ENCODE results near the gene CYTH2.

The CYTH2 gene, protein sequence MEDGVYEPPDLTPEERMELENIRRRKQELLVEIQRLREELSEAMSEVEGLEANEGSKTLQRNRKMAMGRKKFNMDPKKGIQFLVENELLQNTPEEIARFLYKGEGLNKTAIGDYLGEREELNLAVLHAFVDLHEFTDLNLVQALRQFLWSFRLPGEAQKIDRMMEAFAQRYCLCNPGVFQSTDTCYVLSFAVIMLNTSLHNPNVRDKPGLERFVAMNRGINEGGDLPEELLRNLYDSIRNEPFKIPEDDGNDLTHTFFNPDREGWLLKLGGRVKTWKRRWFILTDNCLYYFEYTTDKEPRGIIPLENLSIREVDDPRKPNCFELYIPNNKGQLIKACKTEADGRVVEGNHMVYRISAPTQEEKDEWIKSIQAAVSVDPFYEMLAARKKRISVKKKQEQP

DNA sequence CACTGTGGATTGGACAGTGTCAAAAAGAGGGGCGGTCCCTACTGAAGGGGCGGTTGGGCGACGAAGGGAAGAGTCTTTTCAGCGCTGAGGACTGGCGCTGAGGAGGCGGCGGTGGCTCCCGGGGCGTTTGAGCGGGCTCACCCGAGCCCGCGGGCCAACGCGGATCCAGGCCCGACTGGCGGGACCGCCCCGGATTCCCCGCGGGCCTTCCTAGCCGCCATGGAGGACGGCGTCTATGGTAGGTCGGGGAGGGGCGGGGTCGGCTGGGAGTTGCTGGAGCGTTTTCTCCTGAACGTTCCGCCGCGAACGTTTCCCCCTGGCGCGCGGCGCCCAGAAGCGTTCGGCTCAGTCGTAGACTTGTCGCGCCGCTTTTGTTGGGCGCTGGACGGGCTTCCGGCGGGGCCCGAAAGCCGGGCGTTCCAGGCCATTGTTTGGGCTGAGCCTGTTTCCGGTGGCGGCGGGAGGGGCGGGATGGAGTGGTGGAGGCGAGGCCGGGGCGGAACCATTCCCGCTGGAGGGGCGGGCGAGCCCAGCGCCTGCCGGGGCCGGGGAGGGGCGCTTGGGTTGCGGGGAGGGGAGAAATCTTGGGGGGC lies at the start of gene CYTH2:
Gene CYTH2, plus strand, starts transcription at position 81 of the 593 bp plus-strand sequence. Its CDS starts 139 bp downstream, at position 220.
- DNase-seq, result peak; percentile 59 to 78

- no peak for DNase-seq
Measured at GRCh38 chr19:48421548-48421947, 47.6 kb upstream of the CYTH2 start.

DNA sequence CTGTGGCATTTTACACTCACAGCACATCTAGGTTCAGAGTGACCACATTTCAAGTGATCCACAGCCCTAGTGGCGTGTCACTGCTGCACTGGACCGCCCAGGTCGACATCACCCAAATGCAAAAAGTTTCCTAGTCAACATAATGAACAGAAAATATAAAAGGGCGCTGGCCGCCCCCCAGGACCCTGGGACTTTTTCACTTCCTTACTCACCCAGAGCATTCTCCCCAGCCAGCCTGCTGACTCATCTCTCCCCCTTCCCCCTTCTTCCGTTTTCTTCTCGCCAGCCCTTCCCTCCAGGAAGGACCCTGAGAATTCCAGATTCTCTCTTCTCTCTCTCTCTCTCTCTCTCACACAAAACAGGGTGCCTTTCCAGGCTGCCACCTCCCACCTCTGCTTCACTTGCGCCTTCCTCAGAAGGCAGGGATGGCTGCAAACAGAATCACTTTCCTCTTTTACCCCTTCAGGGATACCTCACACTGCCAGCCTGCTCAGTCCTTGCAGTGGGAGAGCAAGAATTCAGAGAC lies 44.4 kb upstream of the CYTH2 start:
- DNase-seq, result no peak

GRCh38 chr19:48428670-48429069 lies 40.5 kb upstream of the CYTH2 start:
- no peak for DNase-seq

DNA sequence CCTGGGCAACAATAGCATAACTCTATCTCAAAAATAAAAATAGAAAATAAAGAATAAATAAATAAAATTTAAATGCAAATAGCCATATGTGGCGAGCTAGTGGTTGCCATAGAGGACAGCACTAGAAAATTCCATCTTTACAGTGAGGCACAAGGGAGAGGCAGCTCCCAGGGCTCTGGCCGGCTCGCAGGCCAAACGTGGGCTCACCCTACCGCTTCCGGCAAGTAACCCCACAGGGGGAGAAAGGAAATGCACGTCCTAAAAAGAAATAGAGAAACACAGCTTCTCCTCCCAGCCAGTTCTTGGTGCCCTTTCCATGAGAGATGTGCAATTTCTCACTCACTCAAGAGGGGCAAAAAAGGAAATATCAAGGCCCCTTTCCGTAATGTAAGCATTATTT lies 35.8 kb upstream of the CYTH2 start:
- DNase-seq, result no peak

DNA sequence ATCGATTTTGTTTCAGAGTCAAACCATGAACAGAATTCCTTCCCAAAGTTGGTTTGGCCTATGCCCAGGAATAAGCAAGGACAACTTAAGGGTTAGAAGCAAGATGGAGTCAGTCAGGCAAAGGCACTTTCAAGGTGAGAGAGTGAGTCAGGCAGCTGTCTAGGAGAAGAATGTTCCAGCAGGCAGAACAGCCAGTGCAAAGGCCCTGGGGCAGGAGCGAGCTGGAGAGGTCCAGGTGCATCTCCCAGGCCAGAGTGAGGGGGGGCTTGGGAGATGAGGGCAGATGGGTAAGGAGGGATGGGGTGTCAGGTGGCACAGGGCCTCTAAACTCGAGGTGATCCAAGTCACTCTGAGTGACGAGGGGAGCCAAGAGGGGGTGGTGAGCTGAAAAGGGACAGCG lies 32.6 kb upstream of the CYTH2 start:
- no peak for DNase-seq

DNA sequence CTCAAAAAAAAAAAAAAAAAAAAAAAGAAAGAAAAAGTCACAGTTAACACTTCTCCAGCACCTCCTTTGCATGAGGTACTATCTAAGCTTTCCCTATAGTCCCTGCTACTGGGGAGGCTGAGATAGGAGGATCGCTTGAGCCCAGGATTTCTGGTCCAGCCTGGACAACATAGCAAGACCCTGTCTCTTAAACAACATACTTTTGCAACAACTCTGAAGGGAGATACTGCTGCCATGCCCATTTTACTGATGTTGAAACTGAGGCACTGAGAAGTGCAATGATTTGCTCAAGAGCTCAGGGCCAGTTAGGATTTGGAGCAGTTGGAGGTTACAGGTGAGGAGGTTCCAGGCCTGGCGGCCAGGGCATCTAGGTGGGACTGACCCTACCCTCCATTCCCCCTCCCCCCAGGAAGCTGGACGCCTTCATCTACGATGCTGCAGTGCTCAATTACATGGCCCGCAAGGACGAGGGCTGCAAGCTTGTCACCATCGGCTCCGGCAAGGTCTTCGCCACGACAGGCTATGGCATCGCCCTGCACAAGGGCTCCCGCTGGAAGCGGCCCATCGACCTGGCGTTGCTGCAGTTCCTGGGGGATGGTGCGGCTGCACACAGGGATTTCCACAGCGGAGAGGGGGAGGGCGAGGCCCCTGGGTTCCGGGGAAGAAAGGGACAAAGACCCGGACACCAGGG lies 27.7 kb upstream of the CYTH2 start:
- no peak for DNase-seq

DNA sequence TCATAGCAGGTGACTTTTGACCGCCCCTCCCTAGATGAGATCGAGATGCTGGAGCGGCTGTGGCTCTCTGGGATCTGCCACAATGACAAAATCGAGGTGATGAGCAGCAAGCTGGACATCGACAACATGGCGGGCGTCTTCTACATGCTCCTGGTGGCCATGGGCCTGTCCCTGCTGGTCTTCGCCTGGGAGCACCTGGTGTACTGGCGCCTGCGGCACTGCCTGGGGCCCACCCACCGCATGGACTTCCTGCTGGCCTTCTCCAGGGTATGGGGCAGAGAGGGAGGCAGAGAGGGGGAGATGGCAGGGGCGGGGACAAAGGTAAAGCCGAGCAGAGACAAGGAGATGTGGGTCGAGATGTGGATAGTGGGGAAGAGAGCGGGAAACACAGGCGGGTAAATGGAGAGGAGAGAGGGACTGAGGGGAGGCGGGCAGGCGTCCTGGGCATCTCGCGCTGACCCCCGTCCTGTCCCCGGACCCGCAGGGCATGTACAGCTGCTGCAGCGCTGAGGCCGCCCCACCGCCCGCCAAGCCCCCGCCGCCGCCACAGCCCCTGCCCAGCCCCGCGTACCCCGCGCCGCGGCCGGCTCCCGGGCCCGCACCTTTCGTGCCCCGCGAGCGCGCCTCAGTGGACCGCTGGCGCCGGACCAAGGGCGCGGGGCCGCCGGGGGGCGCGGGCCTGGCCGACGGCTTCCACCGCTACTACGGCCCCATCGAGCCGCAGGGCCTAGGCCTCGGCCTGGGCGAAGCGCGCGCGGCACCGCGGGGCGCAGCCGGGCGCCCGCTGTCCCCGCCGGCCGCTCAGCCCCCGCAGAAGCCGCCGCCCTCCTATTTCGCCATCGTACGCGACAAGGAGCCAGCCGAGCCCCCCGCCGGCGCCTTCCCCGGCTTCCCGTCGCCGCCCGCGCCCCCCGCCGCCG lies 26.8 kb upstream of the CYTH2 start:
- DNase-seq, result no peak

DNA sequence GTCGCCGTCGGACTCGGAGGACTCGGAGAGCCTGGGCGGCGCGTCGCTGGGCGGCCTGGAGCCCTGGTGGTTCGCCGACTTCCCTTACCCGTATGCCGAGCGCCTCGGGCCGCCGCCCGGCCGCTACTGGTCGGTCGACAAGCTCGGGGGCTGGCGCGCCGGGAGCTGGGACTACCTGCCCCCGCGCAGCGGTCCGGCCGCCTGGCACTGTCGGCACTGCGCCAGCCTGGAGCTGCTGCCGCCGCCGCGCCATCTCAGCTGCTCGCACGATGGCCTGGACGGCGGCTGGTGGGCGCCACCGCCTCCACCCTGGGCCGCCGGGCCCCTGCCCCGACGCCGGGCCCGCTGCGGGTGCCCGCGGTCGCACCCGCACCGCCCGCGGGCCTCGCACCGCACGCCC lies 25.9 kb upstream of the CYTH2 start:
- peak in 1 of 2 experiments; percentile 29 for DNase-seq

- DNase-seq, result no peak
Measured at GRCh38 chr19:48443731-48444128, 25.4 kb upstream of the CYTH2 start.

GRCh38 chr19:48444129-48444935 lies 24.8 kb upstream of the CYTH2 start:
- DNase-seq, result no peak

GRCh38 chr19:48444936-48445200 lies 24.3 kb upstream of the CYTH2 start:
- DNase-seq, result no peak

DNA sequence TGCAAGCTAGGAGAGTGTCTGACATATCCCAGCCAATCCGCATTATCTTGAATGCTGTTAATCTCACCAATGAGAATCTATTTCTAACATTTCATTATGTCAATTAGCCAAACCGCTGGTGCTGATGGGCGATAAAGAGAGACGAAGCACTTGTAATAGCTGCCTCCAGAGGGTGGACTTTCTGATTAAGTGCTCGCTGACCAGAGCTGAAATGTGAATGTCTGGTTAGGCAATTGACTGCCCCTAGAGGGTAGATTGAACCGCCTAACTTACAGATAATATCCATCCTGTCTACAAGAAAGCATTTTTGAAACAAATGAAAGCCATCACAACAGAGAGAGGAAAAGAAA lies 23.9 kb upstream of the CYTH2 start:
- DNase-seq, result peak; percentile 85 to 91

DNA sequence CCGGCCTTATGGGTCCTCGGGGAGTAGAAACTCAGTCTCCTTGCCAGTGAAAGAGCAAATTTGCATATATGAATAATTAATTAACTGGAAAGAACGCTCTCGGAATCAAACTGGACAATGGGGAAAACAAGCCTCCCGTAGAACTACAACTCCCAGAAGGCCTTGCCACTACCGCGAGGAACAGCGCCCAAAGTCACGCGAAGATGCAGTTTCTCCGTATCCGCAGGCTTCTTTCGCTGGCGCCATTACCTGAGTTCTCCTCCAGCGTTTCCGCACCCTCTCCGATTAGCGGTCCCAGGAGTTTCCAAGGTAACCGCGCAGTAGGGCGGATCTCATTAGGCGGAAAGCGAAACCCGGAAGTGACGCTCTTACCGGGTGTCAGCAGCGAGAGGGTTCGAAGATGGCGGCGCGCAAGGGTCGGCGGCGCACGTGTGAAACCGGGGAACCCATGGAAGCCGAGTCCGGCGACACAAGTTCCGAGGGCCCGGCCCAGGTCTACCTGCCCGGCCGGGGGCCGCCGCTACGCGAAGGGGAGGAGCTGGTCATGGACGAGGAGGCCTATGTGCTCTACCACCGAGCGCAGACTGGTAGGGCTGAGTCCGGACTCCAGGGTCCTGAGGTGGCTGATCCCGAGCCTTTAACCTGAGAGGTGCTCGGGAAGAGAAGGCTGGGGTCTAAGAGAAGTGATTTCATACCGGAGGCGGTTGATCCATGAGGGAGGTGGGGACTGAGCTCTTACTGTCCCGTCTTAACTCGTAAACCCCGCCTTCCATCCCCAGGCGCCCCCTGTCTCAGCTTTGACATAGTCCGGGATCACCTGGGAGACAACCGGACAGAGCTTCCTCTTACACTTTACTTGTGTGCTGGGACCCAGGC lies 23.3 kb upstream of the CYTH2 start, which contains the start of gene GRWD1:
Gene GRWD1, plus strand, starts transcription at position 378 of the 876 bp plus-strand sequence. Its CDS starts 23 bp downstream, at position 401.
- DNase-seq, result peak; percentile 98 to 99

DNA sequence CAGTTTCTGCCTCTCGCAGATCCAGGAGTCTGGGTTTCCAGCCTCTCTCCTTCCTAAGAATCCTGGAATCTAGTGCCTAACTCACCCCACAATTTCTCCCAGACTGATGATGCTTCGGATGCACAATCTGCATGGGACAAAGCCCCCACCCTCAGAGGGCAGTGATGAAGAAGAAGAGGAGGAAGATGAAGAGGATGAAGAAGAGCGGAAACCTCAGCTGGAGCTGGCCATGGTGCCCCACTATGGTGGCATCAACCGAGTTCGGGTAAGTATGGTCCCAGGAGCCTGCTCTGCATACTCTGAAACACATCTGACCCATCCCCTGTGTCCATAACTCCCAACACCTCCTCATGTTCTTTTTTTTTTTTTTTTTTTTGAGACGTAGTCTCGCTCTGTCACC lies 22.6 kb upstream of the CYTH2 start:
- DNase-seq, result no peak

GRCh38 chr19:48448563-48448962 lies 20.6 kb upstream of the CYTH2 start:
- no peak for DNase-seq

DNA sequence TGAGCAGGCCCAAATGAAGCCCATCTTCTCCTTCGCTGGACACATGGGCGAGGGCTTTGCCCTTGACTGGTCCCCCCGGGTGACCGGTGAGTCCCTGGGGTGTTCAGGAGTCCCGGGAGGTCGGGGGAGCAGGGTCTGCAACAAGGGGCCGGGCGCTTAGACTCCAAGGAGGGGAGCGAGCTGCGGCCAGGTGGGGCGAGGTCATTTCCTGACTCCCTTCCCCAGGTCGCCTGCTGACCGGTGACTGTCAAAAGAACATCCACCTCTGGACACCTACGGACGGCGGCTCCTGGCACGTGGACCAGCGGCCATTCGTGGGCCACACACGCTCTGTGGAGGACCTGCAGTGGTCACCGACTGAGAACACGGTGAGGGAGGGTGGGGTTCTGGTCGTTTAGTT lies 18.7 kb upstream of the CYTH2 start:
- DNase-seq, result no peak

DNA sequence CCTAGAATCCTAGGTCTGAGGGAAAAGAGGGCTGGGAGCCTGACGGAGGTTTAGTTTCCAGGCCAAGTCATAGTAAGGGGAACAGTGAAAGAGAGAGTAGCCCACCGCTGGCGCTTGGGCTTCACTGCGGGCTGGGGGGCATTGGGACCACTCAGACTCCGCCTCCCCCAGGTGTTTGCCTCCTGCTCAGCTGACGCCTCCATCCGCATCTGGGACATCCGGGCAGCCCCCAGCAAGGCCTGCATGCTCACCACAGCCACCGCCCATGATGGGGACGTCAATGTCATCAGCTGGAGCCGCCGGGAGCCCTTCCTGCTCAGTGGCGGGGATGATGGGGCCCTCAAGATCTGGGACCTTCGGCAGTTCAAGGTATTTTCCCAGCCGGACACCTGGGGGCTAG lies 18.3 kb upstream of the CYTH2 start:
- DNase-seq, result no peak

GRCh38 chr19:48451624-48452023 lies 17.5 kb upstream of the CYTH2 start:
- DNase-seq, result no peak

DNA sequence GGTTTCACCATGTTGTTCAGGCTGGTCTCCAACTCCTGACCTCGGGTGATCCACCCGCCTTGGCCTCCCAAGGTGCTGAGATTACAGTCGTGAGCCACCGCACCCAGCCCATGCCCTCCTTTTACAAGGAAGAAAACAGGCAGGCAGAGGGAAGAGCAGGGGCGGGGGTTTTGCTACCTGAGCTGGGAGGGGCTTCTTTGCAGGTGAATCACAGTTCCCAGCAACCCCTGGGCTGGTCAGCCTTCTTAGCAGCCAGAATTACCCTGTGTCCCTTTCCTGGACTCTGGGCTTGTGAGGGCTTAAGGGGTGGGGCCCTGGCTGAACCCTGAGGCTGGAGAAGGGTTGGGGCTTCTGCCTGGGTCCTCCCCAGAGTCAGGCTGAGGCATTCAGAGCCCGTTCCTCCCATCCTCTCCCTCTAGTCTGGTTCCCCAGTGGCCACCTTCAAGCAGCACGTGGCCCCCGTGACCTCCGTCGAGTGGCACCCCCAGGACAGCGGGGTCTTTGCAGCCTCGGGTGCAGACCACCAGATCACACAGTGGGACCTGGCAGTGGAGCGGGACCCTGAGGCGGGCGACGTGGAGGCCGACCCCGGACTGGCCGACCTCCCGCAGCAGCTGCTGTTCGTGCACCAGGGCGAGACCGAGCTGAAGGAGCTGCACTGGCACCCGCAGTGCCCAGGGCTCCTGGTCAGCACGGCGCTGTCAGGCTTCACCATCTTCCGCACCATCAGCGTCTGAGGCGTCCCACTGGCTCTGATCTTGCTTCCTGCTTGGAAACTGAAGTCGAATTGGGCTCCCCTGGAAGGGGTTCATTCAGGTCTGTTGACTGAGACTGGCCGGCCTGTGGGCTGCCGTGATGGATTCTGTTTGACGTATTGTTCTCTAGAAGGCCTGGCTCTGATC lies 16.6 kb upstream of the CYTH2 start:
- no peak for DNase-seq
